ENCODE results near the gene C1QL4. TPM values are rescaled to one million over a fixed set of nuclear protein-coding genes. Genes with fewer than 3 reads are reported as not detected.
A peak's percentile ranks its signal among the peaks of the same experiment; 100 is the strongest.

C1QL4 gene
- polyA plus RNA-seq, 2 of the 4 experiments (the other 2 are of a cell fraction) = 1.5 to 2.8 TPM

DNA sequence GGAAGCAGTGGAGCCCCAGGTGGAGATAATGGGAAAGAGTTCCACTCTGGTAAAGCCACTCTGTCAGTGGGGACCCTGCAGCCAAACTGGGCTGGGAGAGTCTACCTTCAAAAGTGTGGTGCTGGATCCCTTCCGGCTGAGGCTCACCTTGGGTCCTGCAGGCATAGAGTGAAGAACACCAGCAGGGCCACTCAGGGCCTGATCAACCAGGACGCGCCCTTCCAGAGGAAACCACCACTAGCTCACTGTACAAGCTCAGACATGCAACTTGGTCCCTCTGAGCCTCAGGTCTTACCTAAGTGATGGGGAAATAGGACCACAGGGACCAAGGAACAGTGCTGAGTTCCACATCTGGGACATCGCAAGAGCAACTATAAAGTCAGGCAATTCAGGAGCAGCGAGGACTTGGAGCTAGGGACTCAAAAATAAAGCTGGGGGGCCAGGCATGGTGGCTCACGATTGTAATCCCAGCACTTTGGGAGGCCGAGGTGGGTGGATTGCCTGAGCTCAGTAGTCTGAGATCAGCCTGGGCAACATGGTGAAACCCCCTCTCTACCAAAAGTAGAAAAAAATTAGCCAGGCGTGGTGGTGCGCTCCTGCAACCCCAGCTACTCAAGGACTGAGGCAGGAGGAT, 47.9 kb downstream of the C1QL4 start:
- POLR2A ChIA-PET = interaction anchor here (1.0 kb wide), 1 partner anchor 23 kb away, joined by 6 read pairs; no protein-coding TSS in a partner anchor
- ATAC-seq = peak in 1 of 2 experiments; percentile 7; a peak in 2 of 6 replicates
- H3K4me2 ChIP-seq = no peak overlapping the region
- H3K4me1 ChIP-seq = 0 out of 3 replicates have a peak, but pooled peaks cover 9% of the 10 kb centered on the region
- H3K9me3 ChIP-seq = no peaks in the 10 kb centered on the region
- no peak overlapping the region for H3K27ac ChIP-seq
- no peak for FAIRE-seq
- CTCF ChIA-PET = interaction anchor here (0.6 to 15.8 kb wide), 40 partner anchors 7 to 335 kb away, joined by 3 to 164 read pairs (median 6); partner anchors contain the start of genes C1QL4, DNAJC22, PRPF40B and PRPH
- DNase-seq (ENCODE audit: low read depth in 1 of 2, low spot score in 1 of 2) = no peak
- no peak overlapping the region for H3K4me3 ChIP-seq
- WGBS (ENCODE audit: missing lambda C conversion rate) = 71% methylated on average over 9 of the region's 9 CpGs
- TF ChIP-seq JUN (IDR thresholded peaks at IDR 0.05) (no peak), RFX5 (IDR thresholded peaks at IDR 0.05) (no peak), NR3C1 (IDR thresholded peaks at IDR 0.05) (no peak), RAD21 (conservative IDR thresholded peaks at IDR 0.05 in 1 of 2, IDR thresholded peaks at IDR 0.05 in 1 of 2) (no peak), TFCP2L1 (CRISPR knock-in tag; IDR thresholded peaks at IDR 0.05) (no peak), ESRRA (IDR thresholded peaks at IDR 0.05; ENCODE audit: borderline replicate concordance, low read length) (no peak), BHLHE40 (IDR thresholded peaks at IDR 0.05; ENCODE audit: low read depth, low read length) (no peak), CHD4 (IDR thresholded peaks at IDR 0.05; ENCODE audit: borderline replicate concordance) (no peak), KDM5A (IDR thresholded peaks at IDR 0.05) (no peak), GATA3 (IDR thresholded peaks at IDR 0.05; ENCODE audit: borderline replicate concordance) (no peak), CHD2 (IDR thresholded peaks at IDR 0.05; ENCODE audit: low read length, partially characterized antibody) (no peak), PHF8 (IDR thresholded peaks at IDR 0.05; ENCODE audit: borderline replicate concordance, low read depth) (no peak), EP300 (IDR thresholded peaks at IDR 0.05) (no peak), POLR2AphosphoS2 (conservative IDR thresholded peaks at IDR 0.05; ENCODE audit: low read length) (no peak), RNF2 (IDR thresholded peaks at IDR 0.05; ENCODE audit: borderline replicate concordance, low read depth) (no peak)
- TF ChIP-seq, protein P1, sequence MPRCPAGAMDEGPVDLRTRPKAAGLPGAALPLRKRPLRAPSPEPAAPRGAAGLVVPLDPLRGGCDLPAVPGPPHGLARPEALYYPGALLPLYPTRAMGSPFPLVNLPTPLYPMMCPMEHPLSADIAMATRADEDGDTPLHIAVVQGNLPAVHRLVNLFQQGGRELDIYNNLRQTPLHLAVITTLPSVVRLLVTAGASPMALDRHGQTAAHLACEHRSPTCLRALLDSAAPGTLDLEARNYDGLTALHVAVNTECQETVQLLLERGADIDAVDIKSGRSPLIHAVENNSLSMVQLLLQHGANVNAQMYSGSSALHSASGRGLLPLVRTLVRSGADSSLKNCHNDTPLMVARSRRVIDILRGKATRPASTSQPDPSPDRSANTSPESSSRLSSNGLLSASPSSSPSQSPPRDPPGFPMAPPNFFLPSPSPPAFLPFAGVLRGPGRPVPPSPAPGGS (IDR thresholded peaks at IDR 0.05) = no peak
- TF ChIP-seq, protein P2, sequence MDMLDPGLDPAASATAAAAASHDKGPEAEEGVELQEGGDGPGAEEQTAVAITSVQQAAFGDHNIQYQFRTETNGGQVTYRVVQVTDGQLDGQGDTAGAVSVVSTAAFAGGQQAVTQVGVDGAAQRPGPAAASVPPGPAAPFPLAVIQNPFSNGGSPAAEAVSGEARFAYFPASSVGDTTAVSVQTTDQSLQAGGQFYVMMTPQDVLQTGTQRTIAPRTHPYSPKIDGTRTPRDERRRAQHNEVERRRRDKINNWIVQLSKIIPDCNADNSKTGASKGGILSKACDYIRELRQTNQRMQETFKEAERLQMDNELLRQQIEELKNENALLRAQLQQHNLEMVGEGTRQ (IDR thresholded peaks at IDR 0.05) = no peak
- TF ChIP-seq, protein P3, sequence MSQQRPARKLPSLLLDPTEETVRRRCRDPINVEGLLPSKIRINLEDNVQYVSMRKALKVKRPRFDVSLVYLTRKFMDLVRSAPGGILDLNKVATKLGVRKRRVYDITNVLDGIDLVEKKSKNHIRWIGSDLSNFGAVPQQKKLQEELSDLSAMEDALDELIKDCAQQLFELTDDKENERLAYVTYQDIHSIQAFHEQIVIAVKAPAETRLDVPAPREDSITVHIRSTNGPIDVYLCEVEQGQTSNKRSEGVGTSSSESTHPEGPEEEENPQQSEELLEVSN (IDR thresholded peaks at IDR 0.05; ENCODE audit: borderline replicate concordance, low read depth) = no peak

DNA sequence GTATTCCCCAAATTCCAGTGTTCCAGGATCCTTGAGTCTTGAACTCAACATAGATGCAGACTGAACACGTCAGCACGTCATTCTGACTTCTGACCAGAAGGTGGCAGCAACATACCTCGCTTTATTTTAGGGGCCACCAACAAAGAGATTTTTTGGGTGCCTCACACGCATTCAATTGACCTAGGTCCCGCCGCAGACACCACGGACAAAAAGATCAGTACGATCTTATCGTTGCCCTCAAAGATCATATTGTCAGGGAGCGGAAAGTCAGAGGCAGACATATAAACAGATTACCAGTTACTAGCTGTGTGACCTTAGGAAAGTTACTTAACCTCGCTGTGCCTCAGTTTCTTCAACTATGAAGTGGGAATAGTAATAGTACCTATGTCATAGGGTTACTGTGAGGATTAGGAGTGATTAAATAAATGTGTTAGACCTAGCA, 48.6 kb downstream of the C1QL4 start:
- Histone ChIP-seq H3K4me1 (0 out of 3 replicates have a peak, but pooled peaks cover 12% of the 10 kb centered on the region), H3K27ac (no peak overlapping the region), H3K9me3 (no peaks in the 10 kb centered on the region), H3K4me3 (no peak overlapping the region), H3K4me2 (no peak overlapping the region)
- CTCF ChIA-PET = interaction anchor here (0.6 to 15.8 kb wide), 38 partner anchors 7 to 335 kb away, joined by 3 to 164 read pairs (median 6); partner anchors contain the start of genes C1QL4, DNAJC22, PRPF40B and PRPH
- POLR2A ChIA-PET = interaction anchor here (0.6 to 1.0 kb wide), 2 partner anchors 9 to 23 kb away, joined by 4 to 6 read pairs; no protein-coding TSS in a partner anchor
- DNase-seq (ENCODE audit: low read depth in 1 of 2, low spot score in 1 of 2) (peak; percentile 66 to 70), FAIRE-seq (peak; percentile 59), ATAC-seq (peak; percentile 47 to 66; a peak in 4 of 6 replicates)
- WGBS (ENCODE audit: missing lambda C conversion rate) = 6% methylated on average over 11 of the region's 11 CpGs
- TF ChIP-seq BHLHE40 (IDR thresholded peaks at IDR 0.05; ENCODE audit: low read depth, low read length) (0 out of 2 replicates have a peak, but pooled peaks have one; percentile 40), MYC (IDR thresholded peaks at IDR 0.05; ENCODE audit: borderline replicate concordance, low read length) (no peak), CHD2 (IDR thresholded peaks at IDR 0.05; ENCODE audit: low read length, partially characterized antibody) (no peak), FOSB (CRISPR knock-in tag; IDR thresholded peaks at IDR 0.05) (no peak), POLR2A (IDR thresholded peaks at IDR 0.05; ENCODE audit: low read length) (no peak), HDAC2 (IDR thresholded peaks at IDR 0.05) (no peak), RFX5 (IDR thresholded peaks at IDR 0.05) (no peak), EHF (CRISPR knock-in tag; IDR thresholded peaks at IDR 0.05) (no peak), RAD21 (conservative IDR thresholded peaks at IDR 0.05 in 1 of 2, IDR thresholded peaks at IDR 0.05 in 1 of 2) (peak; percentile 89 to 91), TFCP2L1 (CRISPR knock-in tag; IDR thresholded peaks at IDR 0.05) (no peak), RNF2 (IDR thresholded peaks at IDR 0.05; ENCODE audit: borderline replicate concordance, low read depth) (no peak), RCOR1 (IDR thresholded peaks at IDR 0.05; ENCODE audit: low read depth, low read length) (no peak), SMC3 (IDR thresholded peaks at IDR 0.05) (peak; percentile 65), HOXA7 (CRISPR knock-in tag; IDR thresholded peaks at IDR 0.05) (no peak), MAFK (IDR thresholded peaks at IDR 0.05; ENCODE audit: partially characterized antibody) (peak; percentile 21), NPAS2 (CRISPR knock-in tag; IDR thresholded peaks at IDR 0.05; ENCODE audit: borderline replicate concordance) (no peak)
- TF ChIP-seq, protein P4, sequence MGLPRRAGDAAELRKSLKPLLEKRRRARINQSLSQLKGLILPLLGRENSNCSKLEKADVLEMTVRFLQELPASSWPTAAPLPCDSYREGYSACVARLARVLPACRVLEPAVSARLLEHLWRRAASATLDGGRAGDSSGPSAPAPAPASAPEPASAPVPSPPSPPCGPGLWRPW (IDR thresholded peaks at IDR 0.05) = no peak
- TF ChIP-seq, protein P3 (IDR thresholded peaks at IDR 0.05; ENCODE audit: borderline replicate concordance, low read depth) = no peak
- TF ChIP-seq, protein P5, sequence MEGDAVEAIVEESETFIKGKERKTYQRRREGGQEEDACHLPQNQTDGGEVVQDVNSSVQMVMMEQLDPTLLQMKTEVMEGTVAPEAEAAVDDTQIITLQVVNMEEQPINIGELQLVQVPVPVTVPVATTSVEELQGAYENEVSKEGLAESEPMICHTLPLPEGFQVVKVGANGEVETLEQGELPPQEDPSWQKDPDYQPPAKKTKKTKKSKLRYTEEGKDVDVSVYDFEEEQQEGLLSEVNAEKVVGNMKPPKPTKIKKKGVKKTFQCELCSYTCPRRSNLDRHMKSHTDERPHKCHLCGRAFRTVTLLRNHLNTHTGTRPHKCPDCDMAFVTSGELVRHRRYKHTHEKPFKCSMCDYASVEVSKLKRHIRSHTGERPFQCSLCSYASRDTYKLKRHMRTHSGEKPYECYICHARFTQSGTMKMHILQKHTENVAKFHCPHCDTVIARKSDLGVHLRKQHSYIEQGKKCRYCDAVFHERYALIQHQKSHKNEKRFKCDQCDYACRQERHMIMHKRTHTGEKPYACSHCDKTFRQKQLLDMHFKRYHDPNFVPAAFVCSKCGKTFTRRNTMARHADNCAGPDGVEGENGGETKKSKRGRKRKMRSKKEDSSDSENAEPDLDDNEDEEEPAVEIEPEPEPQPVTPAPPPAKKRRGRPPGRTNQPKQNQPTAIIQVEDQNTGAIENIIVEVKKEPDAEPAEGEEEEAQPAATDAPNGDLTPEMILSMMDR (IDR thresholded peaks at IDR 0.05) = peak; percentile 96
